NB4 (cell line): Measurements from ENCODE around the gene LCNL1.
A peak's percentile ranks its signal among the peaks of the same experiment; 100 is the strongest.

Experiments used
- CTCF ChIP-seq: IDR thresholded peaks from one replicate; pipeline ENCODE4 v1.5.1; 2012; ENCODE audit warnings: low read depth, low read length
- MAX ChIP-seq: IDR thresholded peaks from 2 replicates; pipeline ENCODE4 v1.6.1; 2011; ENCODE audit warnings: low read depth, low read length

GRCh38 chr9:136944519-136945332, 38.1 kb upstream of the LCNL1 start, which contains the start of the genes C8G and FBXW5:
- TF ChIP-seq CTCF (peak; percentile 69), MAX (peak; percentile 70)
